Kidney (tissue), 14 donors: ENCODE data around the gene TMEM86B. TPM values are rescaled to one million over a fixed set of nuclear protein-coding genes. Genes with fewer than 3 reads are reported as not detected.
"Not testable (repeated sequence)": the region's sequence is repeated elsewhere in the genome, so short reads cannot be mapped to it uniquely, and the experiment has no call there.

ENCODE experiments used
- DNase-seq, 5 donors: peaks; one replicate each; pipeline ENCODE4 v3.0.0-alpha.2; 2013 to 2020
- FAIRE-seq: peaks from 2 replicates; lab custom pipeline; 2012; peaks lifted over from hg19 to GRCh38; lab: Jason Lieb, UNC
- H3K27ac ChIP-seq, 2 donors: one replicate each; pipeline ENCODE4 v1.7.0; 2013; ENCODE audit warnings: low read depth in 2 of 2, low read length in 2 of 2, inconsistent platforms in 1 of 2
- H3K27me3 ChIP-seq: one replicate; pipeline ENCODE4 v1.7.1; 2013; ENCODE audit warnings: low read length, inconsistent platforms; ENCODE audit not compliant: control insufficient read depth, insufficient read depth
- H3K36me3 ChIP-seq, 3 donors: one replicate each; pipeline versions ENCODE4 v1.7.0 to v1.7.1; 2013; ENCODE audit warnings: low read length in 3 of 3, control low read depth in 1 of 3, inconsistent platforms in 1 of 3; ENCODE audit not compliant: insufficient read depth in 3 of 3, control insufficient read depth in 2 of 3
- H3K4me1 ChIP-seq, 3 donors: one replicate each; pipeline versions ENCODE4 v1.7.0 to v1.7.1; 2013; ENCODE audit warnings: low read length in 3 of 3, inconsistent platforms in 1 of 3, low read depth in 1 of 3; ENCODE audit not compliant: control insufficient read depth in 2 of 3, insufficient read depth in 2 of 3
- H3K4me3 ChIP-seq, 3 donors: one replicate each; pipeline versions ENCODE4 v1.7.0 to v1.8.1; 2013; ENCODE audit warnings: low read length in 3 of 3, control low read depth in 1 of 3, inconsistent platforms in 1 of 3
- H3K9ac ChIP-seq, 3 donors: one replicate each; pipeline versions ENCODE4 v1.7.0 to v1.7.1; 2013; ENCODE audit warnings: low read length in 3 of 3, control low read depth in 1 of 3, inconsistent platforms in 1 of 3
- H3K9me3 ChIP-seq, 3 donors: one replicate each; pipeline versions ENCODE4 v1.7.0 to v1.7.1; 2013; ENCODE audit warnings: low read length in 3 of 3, control low read depth in 1 of 3, inconsistent platforms in 1 of 3; ENCODE audit not compliant: control insufficient read depth in 2 of 3, insufficient read depth in 1 of 3
- intact Hi-C: fragments of 100-400 bp; cut with DNase I; formaldehyde crosslinking; loops from one replicate; pipeline ENCODE4 v1.11.1; 2022
- polyA plus RNA-seq: library from polyadenylated mRNA; stranded (reverse); fragments of 350-450 nt; fragmentation: Illumina TruSeq; extraction: RNeasy Lipid Tissue Mini Kit (QIAGEN cat#74804); gene quantifications from one replicate; pipeline ENCODE4 v1.2.3, GENCODE V29; 2014; ENCODE audit warnings: low read depth, low replicate concordance; ENCODE audit not compliant: insufficient read depth
- total RNA-seq: library from RNA; stranded (reverse); fragmentation: NEBNext Ultra II Directional; extraction: Animal tissue kit (Norgen Biotek cat#: 25700); gene quantifications from one replicate; pipeline ENCODE4 v1.2.1, GENCODE V29; 2021
- TF ChIP-seq, protein P1 (sequence below): IDR thresholded peaks from 3 replicates; pipeline ENCODE4 v1.5.1; 2012; ENCODE audit warnings: mild to moderate bottlenecking, moderate library complexity, borderline replicate concordance; ENCODE audit not compliant: insufficient read depth; ENCODE audit errors: extremely low read depth
- donor health status: control.
- donor health status: control.
- donor health status: control.
- donor health status: control.
- donor health status: control.
- donor health status: DM: yes; HTN: yes; CAD: no.
- donor health status: Normal renal cell carcinoma (clear cell type).

TMEM86B gene
- total and polyA plus RNA-seq, 2 donors from 2014 or later, result 3.3 to 4.6 TPM

DNA sequence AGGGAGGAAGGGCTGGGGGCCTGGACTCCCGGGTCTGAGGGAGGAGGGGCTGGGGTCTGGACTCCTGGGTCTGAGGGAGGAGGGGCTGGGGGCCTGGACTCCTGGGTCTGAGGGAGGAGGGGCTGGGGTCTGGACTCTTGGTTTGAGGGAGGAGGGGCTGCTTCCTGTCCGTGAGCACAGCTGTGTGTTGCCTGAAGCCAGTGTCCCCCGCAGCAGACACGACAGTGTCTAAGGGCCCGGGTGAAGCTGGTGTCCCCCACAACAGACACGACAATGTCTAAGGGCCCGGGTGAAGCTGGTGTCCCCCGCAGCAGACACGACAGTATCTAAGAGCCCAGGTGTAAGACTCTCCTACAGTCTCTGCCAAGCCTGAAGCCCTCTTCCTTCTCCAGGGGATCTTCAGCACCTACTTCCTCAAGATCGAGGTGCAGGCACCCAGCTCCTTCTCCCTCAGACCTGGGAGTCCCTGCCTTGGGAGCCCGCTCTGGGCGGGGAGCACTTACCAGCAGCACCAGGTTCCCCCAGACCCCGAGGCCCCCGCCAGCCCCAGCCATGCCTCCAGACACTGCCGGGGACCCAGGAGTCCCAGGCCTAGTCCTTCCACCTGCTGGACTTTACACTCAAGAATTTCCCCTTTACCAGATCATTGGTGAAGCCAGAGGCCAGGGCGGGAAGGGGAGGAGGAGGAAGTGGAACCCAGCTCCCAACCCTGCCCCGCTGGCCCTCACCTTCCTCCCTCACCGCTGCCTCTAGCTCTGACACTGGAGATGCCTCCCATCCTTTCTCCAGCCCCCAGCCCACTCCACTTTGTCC lies 19.5 kb downstream of the TMEM86B start, which contains the start of gene PTPRH:
Gene PTPRH, minus strand, starts transcription at position 622 of the 813 bp plus-strand sequence. Its CDS starts 68 bp downstream, at position 554.
- Histone ChIP-seq H3K9ac (no peak within 1 kb of the TSS), H3K36me3 (no peaks in the 10 kb centered on the region), H3K9me3 (peaks cover 0 to 4% (median 2%) of the 10 kb centered on the region in 3 donors), H3K27ac (no peak within 1 kb of the TSS), H3K27me3 (no peaks in the 10 kb centered on the region), H3K4me3 (no peak within 1 kb of the TSS), H3K4me1 (no peaks in the 10 kb centered on the region)
- FAIRE-seq (no peak), DNase-seq (peak in 1 of 5 donors; percentile 70)
- TF ChIP-seq, protein P1, sequence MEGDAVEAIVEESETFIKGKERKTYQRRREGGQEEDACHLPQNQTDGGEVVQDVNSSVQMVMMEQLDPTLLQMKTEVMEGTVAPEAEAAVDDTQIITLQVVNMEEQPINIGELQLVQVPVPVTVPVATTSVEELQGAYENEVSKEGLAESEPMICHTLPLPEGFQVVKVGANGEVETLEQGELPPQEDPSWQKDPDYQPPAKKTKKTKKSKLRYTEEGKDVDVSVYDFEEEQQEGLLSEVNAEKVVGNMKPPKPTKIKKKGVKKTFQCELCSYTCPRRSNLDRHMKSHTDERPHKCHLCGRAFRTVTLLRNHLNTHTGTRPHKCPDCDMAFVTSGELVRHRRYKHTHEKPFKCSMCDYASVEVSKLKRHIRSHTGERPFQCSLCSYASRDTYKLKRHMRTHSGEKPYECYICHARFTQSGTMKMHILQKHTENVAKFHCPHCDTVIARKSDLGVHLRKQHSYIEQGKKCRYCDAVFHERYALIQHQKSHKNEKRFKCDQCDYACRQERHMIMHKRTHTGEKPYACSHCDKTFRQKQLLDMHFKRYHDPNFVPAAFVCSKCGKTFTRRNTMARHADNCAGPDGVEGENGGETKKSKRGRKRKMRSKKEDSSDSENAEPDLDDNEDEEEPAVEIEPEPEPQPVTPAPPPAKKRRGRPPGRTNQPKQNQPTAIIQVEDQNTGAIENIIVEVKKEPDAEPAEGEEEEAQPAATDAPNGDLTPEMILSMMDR, result no peak
- intact Hi-C loops, result no loop called here

DNA sequence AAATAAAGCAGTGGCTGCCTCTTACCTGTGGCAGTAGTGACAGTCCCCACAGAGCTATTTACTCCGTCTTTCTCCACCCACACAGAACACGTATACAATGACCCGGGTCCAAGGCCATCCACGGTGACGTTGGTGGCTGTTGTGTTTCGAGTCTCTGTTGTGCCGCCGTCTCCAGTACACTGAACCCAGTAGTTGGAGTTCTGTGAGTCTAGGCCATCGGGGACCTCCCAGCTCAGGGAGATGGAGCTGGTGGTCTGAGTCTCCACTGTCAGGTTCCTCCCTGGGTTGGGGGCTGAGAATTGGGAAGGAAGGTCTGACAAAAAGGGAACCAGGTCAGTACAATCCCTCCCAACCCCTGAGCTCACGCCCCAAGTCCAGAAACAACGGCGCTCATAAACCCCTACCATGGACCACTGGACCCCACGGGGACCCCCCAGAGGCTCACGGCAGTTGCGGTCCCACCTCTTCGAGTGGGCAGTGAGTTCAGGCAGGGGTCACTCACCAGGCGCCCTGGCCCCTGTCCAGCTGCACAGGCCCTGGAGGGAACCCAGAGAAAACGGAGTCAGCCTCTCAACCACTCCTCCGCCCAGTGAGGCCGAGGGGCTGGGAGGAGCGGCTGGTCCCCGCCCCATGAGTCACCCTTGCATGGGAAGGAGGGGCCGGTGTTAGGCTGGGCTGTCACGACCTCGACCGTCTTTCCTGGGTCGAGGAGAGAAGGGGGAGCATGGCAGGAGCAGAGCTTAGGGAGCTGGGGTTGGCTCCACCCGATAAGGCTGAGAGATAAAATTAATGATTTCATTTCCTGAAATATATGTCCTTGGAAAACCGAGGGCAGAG lies 21.7 kb downstream of the TMEM86B start:
- no peak for FAIRE-seq
- TF ChIP-seq, protein P1, result no peak
- Histone ChIP-seq H3K4me1 (no peaks in the 10 kb centered on the region), H3K36me3 (no peaks in the 10 kb centered on the region), H3K4me3 (no peak overlapping the region), H3K9ac (no peak overlapping the region), H3K27me3 (no peaks in the 10 kb centered on the region), H3K9me3 (no peaks in the 10 kb centered on the region), H3K27ac (no peak overlapping the region)
- peak; percentile 50 to 96 (median 72) for DNase-seq
- intact Hi-C loops, result no loop called here

DNA sequence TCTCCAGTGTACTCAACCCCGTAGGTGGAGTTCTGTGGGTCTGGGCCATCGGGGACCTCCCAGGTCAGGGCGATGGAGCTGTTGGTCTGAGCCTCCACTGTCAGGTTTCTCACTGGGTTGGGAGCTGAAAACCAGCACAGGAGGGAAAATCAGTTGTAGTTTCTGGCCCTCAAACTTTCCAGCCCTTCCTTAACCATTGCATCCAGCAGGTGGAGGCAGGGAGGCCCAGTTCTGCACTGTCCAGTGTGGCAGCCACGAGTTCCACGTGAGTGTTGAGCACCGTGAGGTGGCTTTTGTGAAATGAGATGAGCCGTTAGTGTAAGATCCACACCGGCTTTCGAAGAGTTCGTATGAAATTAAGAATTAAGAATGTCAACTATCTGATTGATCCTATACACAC lies 26.4 kb downstream of the TMEM86B start:
- H3K9ac ChIP-seq, intact Hi-C loops, H3K27ac ChIP-seq, FAIRE-seq, DNase-seq, H3K9me3 ChIP-seq, H3K4me3 ChIP-seq, H3K4me1 ChIP-seq, H3K36me3 ChIP-seq, H3K27me3 ChIP-seq: not testable (repeated sequence)

DNA sequence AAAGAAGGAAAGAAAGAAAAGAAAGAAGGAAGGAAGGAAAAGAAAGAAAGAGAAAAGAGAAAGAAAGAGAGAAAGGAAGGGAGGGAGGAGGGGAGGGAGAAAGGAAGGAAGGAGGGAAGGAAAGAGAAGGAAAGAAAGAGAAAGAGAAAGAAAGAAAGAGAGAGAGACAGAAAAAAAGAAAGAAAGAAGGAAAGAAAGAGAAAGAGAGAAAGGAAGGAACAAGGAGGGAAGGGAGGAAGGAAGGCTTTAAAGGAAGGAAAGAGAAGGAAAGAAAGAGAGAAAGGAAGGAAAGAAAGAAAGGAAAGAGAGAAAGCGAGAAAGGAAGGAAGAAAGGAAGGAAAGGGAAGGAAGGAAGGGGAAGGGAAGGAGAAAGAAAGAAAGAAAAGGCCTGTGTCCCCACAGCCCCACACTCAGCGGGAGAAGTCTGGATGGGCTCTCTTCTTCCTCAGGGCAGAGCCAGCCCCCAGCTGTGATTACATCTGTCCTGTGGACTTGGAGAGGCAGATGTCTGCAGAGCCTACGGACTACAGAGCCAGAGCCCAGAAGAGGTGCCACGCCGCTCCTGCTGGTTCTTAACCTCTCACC lies 28.9 kb downstream of the TMEM86B start:
- TF ChIP-seq, protein P1, result no peak
- no peaks in the 10 kb centered on the region for H3K4me1 ChIP-seq
- FAIRE-seq, result no peak

More for the DNA sequence above, 28.9 kb downstream of the TMEM86B start:
- Histone ChIP-seq H3K27ac (no peak overlapping the region), H3K27me3 (no peaks in the 10 kb centered on the region), H3K36me3 (no peaks in the 10 kb centered on the region), H3K9me3 (no peaks in the 10 kb centered on the region), H3K9ac (no peak overlapping the region), H3K4me3 (no peak overlapping the region)
- DNase-seq, result no peak
- intact Hi-C loops, result no loop called here
